ENCODE data around the gene RRP1.

GRCh38 chr21:43832158-43832550, 42.8 kb downstream of the RRP1 start:
- no peak for TF ChIP-seq CTCF (conservative IDR thresholded peaks at IDR 0.05; ENCODE audit: low read depth, low read length)
- no peak for TF ChIP-seq EZH2 (IDR thresholded peaks at IDR 0.05; ENCODE audit: low read length, unreplicated experiment)
- no peak for TF ChIP-seq EZH2phosphoT487 (IDR thresholded peaks at IDR 0.05; ENCODE audit: borderline replicate concordance, low read length)
